Suprapubic skin (tissue), 4 donors: ENCODE measurements around the gene CCL26.

Experiments
- CTCF ChIP-seq, 2 donors: fragments of 200-600 bp in 1 of 2; fragments of 450-650 bp in 1 of 2; sonication (generic) in 1 of 2; IDR thresholded peaks; one replicate each; pipeline ENCODE4 v1.5.1; 2016 to 2019; ENCODE audit warnings: antibody characterized with exemption in 2 of 2, mild to moderate bottlenecking in 1 of 2, moderate library complexity in 1 of 2
- EP300 ChIP-seq: sonication (generic); formaldehyde crosslinking; IDR thresholded peaks from one replicate; pipeline ENCODE4 v1.6.1; 2017; ENCODE audit warnings: antibody characterized with exemption
- POLR2A ChIP-seq, 2 donors: fragments of 450-650 bp; IDR thresholded peaks; one replicate each; pipeline ENCODE4 v1.6.1; 2017; ENCODE audit warnings: antibody characterized with exemption in 2 of 2, mild to moderate bottlenecking in 2 of 2, moderate library complexity in 2 of 2
- POLR2AphosphoS5 ChIP-seq, 3 donors: sonication (generic); formaldehyde crosslinking; IDR thresholded peaks; one replicate each; pipeline ENCODE4 v1.6.1; 2017; ENCODE audit warnings: antibody characterized with exemption in 3 of 3

- no peak for TF ChIP-seq CTCF (IDR thresholded peaks at IDR 0.05)
- TF ChIP-seq POLR2A (IDR thresholded peaks at IDR 0.05), result no peak
- no peak for TF ChIP-seq POLR2AphosphoS5 (IDR thresholded peaks at IDR 0.05)
- no peak for TF ChIP-seq EP300
Measured at GRCh38 chr7:75819711-75820110, 47.7 kb upstream of the CCL26 start.
